Measurements from ENCODE around the gene SPEM2.
"Not testable (repeated sequence)": the region's sequence is repeated elsewhere in the genome, so short reads cannot be mapped to it uniquely, and the experiment has no call there.

The SPEM2 gene

DNA sequence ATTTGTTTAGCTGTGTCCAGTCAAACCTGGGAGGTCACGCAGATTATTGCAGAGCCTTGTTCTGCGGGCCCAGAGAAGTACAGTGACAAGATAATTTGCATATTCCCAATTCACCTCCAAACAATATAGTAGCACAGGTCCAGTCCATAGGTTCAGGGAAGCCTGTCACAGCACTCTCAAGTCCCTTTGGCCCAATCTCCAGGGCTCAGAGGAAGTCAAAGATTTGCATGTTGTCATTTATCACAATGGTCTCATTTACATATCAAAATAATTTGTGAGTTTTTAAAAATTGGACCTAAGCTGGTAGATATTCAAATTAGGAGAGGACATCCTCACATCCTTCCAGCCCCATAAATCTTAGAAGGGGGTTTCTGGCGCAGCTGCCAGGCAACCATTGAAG, 42.1 kb downstream of the SPEM2 start:
- H3K4me1 ChIP-seq (ENCODE audit: control extremely low read depth in 1 of 4, control insufficient read depth in 4 of 4, insufficient read depth in 4 of 4, low read length in 3 of 4), result peaks cover 6 to 26% (median 20%) of the 10 kb centered on the region in 4 experiments
- no peak overlapping the region for H3K4me3 ChIP-seq (ENCODE audit: control insufficient read depth in 1 of 7, extremely low read depth in 1 of 7, insufficient read depth in 4 of 7, low read depth in 2 of 7, low read length in 6 of 7)
- H3K36me3 ChIP-seq (ENCODE audit: control insufficient read depth in 4 of 4, insufficient read depth in 4 of 4, low read length in 3 of 4), result peaks cover 0 to 41% (median 22%) of the 10 kb centered on the region in 4 experiments
- POLR2A ChIA-PET, result interaction anchor here (0.5 to 1.4 kb wide), 4 partner anchors 8 to 81 kb away, joined by 3 to 5 read pairs (median 4); no protein-coding TSS in a partner anchor
- no peaks in the 10 kb centered on the region for H3K9me3 ChIP-seq (ENCODE audit: control extremely low read depth in 1 of 5, control insufficient read depth in 4 of 5, insufficient read depth in 2 of 5, low read depth in 1 of 5, low read length in 4 of 5)
- H3K27ac ChIP-seq (ENCODE audit: insufficient read depth in 1 of 2, low read depth in 1 of 2, low read length in 2 of 2, poor library complexity in 1 of 2, severe bottlenecking in 2 of 2), result peak overlapping the region; percentile 35 to 49
- no peak for DNase-seq
- WGBS (ENCODE audit: insufficient coverage), result 85% methylated on average over 3 of the region's 3 CpGs
- CTCF ChIA-PET, result interaction anchor here (0.7 to 2.0 kb wide), 9 partner anchors 10 to 93 kb away, joined by 3 to 7 read pairs (median 3); partner anchors contain the start of gene SPEM2
- no peaks in the 10 kb centered on the region for H3K27me3 ChIP-seq (replicated peaks in 2 of 5; ENCODE audit: control insufficient read depth in 4 of 5, insufficient read depth in 5 of 5, low read length in 4 of 5)

DNA sequence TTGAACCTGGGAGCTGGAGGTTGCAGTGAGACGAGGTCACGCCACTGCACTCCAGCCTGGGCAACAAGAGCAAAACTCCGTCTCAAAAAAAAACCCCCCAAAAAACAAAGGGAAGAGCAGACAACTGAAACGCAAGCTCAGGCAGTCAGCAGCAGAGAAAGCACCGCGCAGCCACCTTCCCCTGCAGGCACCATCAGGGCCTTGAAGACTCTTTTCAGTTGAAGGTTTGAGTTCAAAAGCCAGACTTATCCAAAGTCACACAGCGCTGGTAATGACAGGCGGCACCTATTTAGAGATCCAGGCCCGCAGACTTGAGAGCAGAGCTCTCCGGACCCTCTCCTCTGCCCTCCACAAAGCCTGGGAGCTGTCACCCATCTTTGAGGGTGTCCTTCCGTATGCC, 42.9 kb downstream of the SPEM2 start:
- H3K27me3 ChIP-seq (replicated peaks in 2 of 5; ENCODE audit: control insufficient read depth in 4 of 5, insufficient read depth in 5 of 5, low read length in 4 of 5), result no peaks in the 10 kb centered on the region
- CTCF ChIA-PET, result interaction anchor here (1.1 to 1.6 kb wide), 4 partner anchors 11 to 27 kb away, joined by 3 to 6 read pairs (median 4); no protein-coding TSS in a partner anchor
- H3K27ac ChIP-seq (ENCODE audit: insufficient read depth in 1 of 2, low read depth in 1 of 2, low read length in 2 of 2, poor library complexity in 1 of 2, severe bottlenecking in 2 of 2), result no peak overlapping the region
- H3K9me3 ChIP-seq (ENCODE audit: control extremely low read depth in 1 of 5, control insufficient read depth in 4 of 5, insufficient read depth in 2 of 5, low read depth in 1 of 5, low read length in 4 of 5), result no peaks in the 10 kb centered on the region
- DNase-seq, result no peak
- H3K4me1 ChIP-seq (ENCODE audit: control extremely low read depth in 1 of 4, control insufficient read depth in 4 of 4, insufficient read depth in 4 of 4, low read length in 3 of 4), result peaks cover 6 to 26% (median 21%) of the 10 kb centered on the region in 4 experiments
- no peak overlapping the region for H3K4me3 ChIP-seq (ENCODE audit: control insufficient read depth in 1 of 7, extremely low read depth in 1 of 7, insufficient read depth in 4 of 7, low read depth in 2 of 7, low read length in 6 of 7)
- 97% methylated on average over 11 of the region's 11 CpGs for WGBS (ENCODE audit: insufficient coverage)
- POLR2A ChIA-PET, result interaction anchor here (0.5 to 1.1 kb wide), 2 partner anchors 12 to 82 kb away, joined by 3 to 4 read pairs; partner anchors contain the start of gene ZBTB4
- peaks cover 0 to 34% (median 15%) of the 10 kb centered on the region in 4 experiments for H3K36me3 ChIP-seq (ENCODE audit: control insufficient read depth in 4 of 4, insufficient read depth in 4 of 4, low read length in 3 of 4)

DNA sequence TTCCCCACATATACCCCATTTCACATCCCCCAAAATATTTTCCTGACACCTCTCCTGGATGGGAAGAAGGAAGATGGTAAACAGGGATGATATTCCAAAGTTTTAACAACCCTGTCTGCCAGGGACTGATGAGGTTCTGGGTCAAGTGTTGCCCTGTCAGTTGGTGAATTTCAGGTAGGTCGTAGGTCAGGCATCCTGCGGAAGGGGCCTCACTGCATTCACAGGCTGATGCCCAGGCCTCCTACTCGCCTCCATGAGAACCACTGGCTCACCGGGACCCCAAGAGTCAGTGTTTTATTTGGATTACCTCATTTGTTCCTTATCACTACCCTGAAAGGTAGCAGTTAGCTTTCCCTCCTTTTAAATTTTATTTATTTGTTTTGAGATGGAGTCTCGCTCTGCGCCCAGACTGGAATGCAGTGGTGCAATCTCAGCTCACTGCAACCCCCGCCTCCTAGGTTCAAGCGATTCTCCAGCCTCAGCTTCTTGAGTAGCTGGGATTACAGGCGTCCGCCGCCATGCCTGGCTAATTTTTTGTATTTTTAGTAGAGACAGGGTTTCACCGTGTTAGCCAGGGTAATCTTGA, 43.5 kb downstream of the SPEM2 start:
- Histone ChIP-seq H3K9me3 (ENCODE audit: control extremely low read depth in 1 of 5, control insufficient read depth in 4 of 5, insufficient read depth in 2 of 5, low read depth in 1 of 5, low read length in 4 of 5) (no peaks in the 10 kb centered on the region), H3K36me3 (ENCODE audit: control insufficient read depth in 4 of 4, insufficient read depth in 4 of 4, low read length in 3 of 4) (peaks cover 0 to 27% (median 10%) of the 10 kb centered on the region in 4 experiments), H3K4me3 (ENCODE audit: control insufficient read depth in 1 of 7, extremely low read depth in 1 of 7, insufficient read depth in 4 of 7, low read depth in 2 of 7, low read length in 6 of 7) (no peak overlapping the region), H3K27me3 (replicated peaks in 2 of 5; ENCODE audit: control insufficient read depth in 4 of 5, insufficient read depth in 5 of 5, low read length in 4 of 5) (no peaks in the 10 kb centered on the region), H3K27ac (ENCODE audit: insufficient read depth in 1 of 2, low read depth in 1 of 2, low read length in 2 of 2, poor library complexity in 1 of 2, severe bottlenecking in 2 of 2) (no peak overlapping the region), H3K4me1 (ENCODE audit: control extremely low read depth in 1 of 4, control insufficient read depth in 4 of 4, insufficient read depth in 4 of 4, low read length in 3 of 4) (peaks cover 6 to 26% (median 21%) of the 10 kb centered on the region in 4 experiments)
- ChIA-PET POLR2A (interaction anchor here (1.1 kb wide), 1 partner anchor 11 kb away, joined by 4 read pairs; the partner anchor contains the start of gene ZBTB4), CTCF (interaction anchor here (1.6 kb wide), 1 partner anchor 18 kb away, joined by 6 read pairs; no protein-coding TSS in a partner anchor)
- WGBS (ENCODE audit: insufficient coverage), result 93% methylated on average over 10 of the region's 12 CpGs
- no peak for DNase-seq

GRCh38 chr17:7469843-7470242, 44.4 kb downstream of the SPEM2 start:
- H3K27ac ChIP-seq (ENCODE audit: insufficient read depth in 1 of 2, low read depth in 1 of 2, low read length in 2 of 2, poor library complexity in 1 of 2, severe bottlenecking in 2 of 2); H3K27me3 ChIP-seq (replicated peaks in 2 of 5; ENCODE audit: control insufficient read depth in 4 of 5, insufficient read depth in 5 of 5, low read length in 4 of 5); H3K9me3 ChIP-seq (ENCODE audit: control extremely low read depth in 1 of 5, control insufficient read depth in 4 of 5, insufficient read depth in 2 of 5, low read depth in 1 of 5, low read length in 4 of 5); DNase-seq; H3K4me3 ChIP-seq (ENCODE audit: control insufficient read depth in 1 of 7, extremely low read depth in 1 of 7, insufficient read depth in 4 of 7, low read depth in 2 of 7, low read length in 6 of 7): not testable (repeated sequence)
- ChIA-PET POLR2A (interaction anchor here (0.6 kb wide), 1 partner anchor 115 kb away, joined by 3 read pairs; no protein-coding TSS in a partner anchor), CTCF (interaction anchor here (1.2 kb wide), 1 partner anchor 8 kb away, joined by 5 read pairs; no protein-coding TSS in a partner anchor)
- H3K4me1 ChIP-seq (ENCODE audit: control extremely low read depth in 1 of 4, control insufficient read depth in 4 of 4, insufficient read depth in 4 of 4, low read length in 3 of 4), result peaks cover 6 to 26% (median 21%) of the 10 kb centered on the region in 4 experiments
- 100% methylated on average over 5 of the region's 12 CpGs for whole genome bisulfite sequencing (ENCODE audit: insufficient coverage)
- H3K36me3 ChIP-seq (ENCODE audit: control insufficient read depth in 4 of 4, insufficient read depth in 4 of 4, low read length in 3 of 4), result peaks cover 0 to 25% (median 7%) of the 10 kb centered on the region in 4 experiments

- not testable (repeated sequence) for H3K4me3 ChIP-seq (ENCODE audit: control insufficient read depth in 1 of 7, extremely low read depth in 1 of 7, insufficient read depth in 4 of 7, low read depth in 2 of 7, low read length in 6 of 7); H3K27me3 ChIP-seq (replicated peaks in 2 of 5; ENCODE audit: control insufficient read depth in 4 of 5, insufficient read depth in 5 of 5, low read length in 4 of 5); DNase-seq; H3K27ac ChIP-seq (ENCODE audit: insufficient read depth in 1 of 2, low read depth in 1 of 2, low read length in 2 of 2, poor library complexity in 1 of 2, severe bottlenecking in 2 of 2); H3K9me3 ChIP-seq (ENCODE audit: control extremely low read depth in 1 of 5, control insufficient read depth in 4 of 5, insufficient read depth in 2 of 5, low read depth in 1 of 5, low read length in 4 of 5)
- Histone ChIP-seq H3K4me1 (ENCODE audit: control extremely low read depth in 1 of 4, control insufficient read depth in 4 of 4, insufficient read depth in 4 of 4, low read length in 3 of 4) (peaks cover 6 to 26% (median 21%) of the 10 kb centered on the region in 4 experiments), H3K36me3 (ENCODE audit: control insufficient read depth in 4 of 4, insufficient read depth in 4 of 4, low read length in 3 of 4) (peaks cover 0 to 23% (median 6%) of the 10 kb centered on the region in 4 experiments)
- WGBS (ENCODE audit: insufficient coverage), result 98% methylated on average over 6 of the region's 8 CpGs
- CTCF ChIA-PET, result interaction anchor here (1.2 kb wide), 1 partner anchor 9 kb away, joined by 5 read pairs; no protein-coding TSS in a partner anchor
- POLR2A ChIA-PET, result interaction anchor here (1.3 to 1.5 kb wide), 2 partner anchors 10 to 13 kb away, joined by 3 to 6 read pairs; no protein-coding TSS in a partner anchor
These were observed 45.1 kb downstream of the SPEM2 start for GRCh38 chr17:7470457-7470973.

GRCh38 chr17:7471729-7472128, 46.3 kb downstream of the SPEM2 start:
- whole genome bisulfite sequencing (ENCODE audit: insufficient coverage), result 50% methylated on average over 2 of the region's 2 CpGs
- peak in 1 of 3 donors; percentile 17 for DNase-seq
- POLR2A ChIA-PET, result interaction anchor here (1.3 to 1.5 kb wide), 2 partner anchors 8 to 12 kb away, joined by 3 to 6 read pairs; no protein-coding TSS in a partner anchor

More at GRCh38 chr17:7471729-7472128, 46.3 kb downstream of the SPEM2 start:
- peaks cover 5 to 35% (median 30%) of the 10 kb centered on the region in 4 experiments for H3K4me1 ChIP-seq (ENCODE audit: control extremely low read depth in 1 of 4, control insufficient read depth in 4 of 4, insufficient read depth in 4 of 4, low read length in 3 of 4)
- no peaks in the 10 kb centered on the region for H3K27me3 ChIP-seq (replicated peaks in 2 of 5; ENCODE audit: control insufficient read depth in 4 of 5, insufficient read depth in 5 of 5, low read length in 4 of 5)
- no peak overlapping the region for H3K4me3 ChIP-seq (ENCODE audit: control insufficient read depth in 1 of 7, extremely low read depth in 1 of 7, insufficient read depth in 4 of 7, low read depth in 2 of 7, low read length in 6 of 7)
- no peaks in the 10 kb centered on the region for H3K9me3 ChIP-seq (ENCODE audit: control extremely low read depth in 1 of 5, control insufficient read depth in 4 of 5, insufficient read depth in 2 of 5, low read depth in 1 of 5, low read length in 4 of 5)
- H3K36me3 ChIP-seq (ENCODE audit: control insufficient read depth in 4 of 4, insufficient read depth in 4 of 4, low read length in 3 of 4), result peaks cover 0 to 18% (median under 1%) of the 10 kb centered on the region in 4 experiments
- CTCF ChIA-PET, result interaction anchor here (0.9 kb wide), 1 partner anchor 31 kb away, joined by 3 read pairs; no protein-coding TSS in a partner anchor
- peak overlapping the region in 1 of 2 experiments; percentile 29 for H3K27ac ChIP-seq (ENCODE audit: insufficient read depth in 1 of 2, low read depth in 1 of 2, low read length in 2 of 2, poor library complexity in 1 of 2, severe bottlenecking in 2 of 2)

All from common myeloid progenitor, CD34-positive (primary cell).